SK-N-SH (cell line): Measurements from ENCODE around the gene SH3RF1. TPM values are rescaled to one million over a fixed set of nuclear protein-coding genes. Genes with fewer than 3 reads are reported as not detected.

ENCODE experiments used
- CTCF ChIA-PET: fragments of 300-600, 350-600 bp; formaldehyde crosslinking; extraction: SDS; loops from one replicate; lab custom pipeline; 2021; lab: Yijun Ruan, JAX
- POLR2A ChIA-PET: fragments of 350-600 bp; sonication (Branson Sonifier 250); formaldehyde crosslinking; extraction: SDS; loops from one replicate; lab custom pipeline; 2020; ENCODE audit warnings: antibody characterized with exemption, inconsistent platforms; lab: Yijun Ruan, JAX
- DNase-seq: peaks from one replicate; pipeline ENCODE4 v3.0.0; 2012
- H2AFZ ChIP-seq: fragments of 200-600 bp; sonication (generic); 2 replicates; pipeline ENCODE4 v1.8.1; 2016; ENCODE audit warnings: antibody characterized with exemption, mild to moderate bottlenecking, low read depth
- H3F3A ChIP-seq: fragments of 200-600 bp; sonication (generic); replicated peaks from 2 replicates; pipeline ENCODE3; 2016; ENCODE audit warnings: antibody characterized with exemption, mild to moderate bottlenecking; ENCODE audit not compliant: insufficient read depth
- H3K27ac ChIP-seq, 2 experiments: fragments of 200-500 bp in 1 of 2; fragments of 200-600 bp in 1 of 2; sonication (Bioruptor generic) in 1 of 2; sonication (generic), shearing (Covaris generic) in 1 of 2; 2 replicates each; pipeline versions ENCODE4 v1.5.1 to v1.6.1; 2014 to 2016; ENCODE audit warnings: low read depth in 2 of 2, inconsistent platforms in 1 of 2, low read length in 1 of 2, mild to moderate bottlenecking in 1 of 2, mixed read lengths in 1 of 2
- H3K27me3 ChIP-seq: fragments of 200-600 bp; sonication (generic), shearing (Covaris generic); 2 replicates; pipeline ENCODE4 v1.6.1; 2016; ENCODE audit warnings: mixed run types; ENCODE audit not compliant: insufficient read depth
- H3K36me3 ChIP-seq, 2 experiments: fragments of 200-500 bp in 1 of 2; fragments of 200-600 bp in 1 of 2; sonication (Bioruptor generic) in 1 of 2; sonication (generic) in 1 of 2; replicated peaks in 1 of 2; 2 replicates each; pipeline versions ENCODE3 to v1.5.1; 2014 to 2016; ENCODE audit warnings: low read length in 1 of 2, mild to moderate bottlenecking in 1 of 2; ENCODE audit not compliant: insufficient read depth in 2 of 2, control insufficient read depth in 1 of 2
- H3K4me1 ChIP-seq, 2 experiments: fragments of 200-500 bp in 1 of 2; fragments of 200-600 bp in 1 of 2; sonication (Bioruptor generic) in 1 of 2; sonication (generic), shearing (Covaris generic) in 1 of 2; 2 replicates each; pipeline versions ENCODE4 v1.5.1 to v1.6.1; 2014 to 2016; ENCODE audit warnings: low read depth in 1 of 2, low read length in 1 of 2, mixed run types in 1 of 2; ENCODE audit not compliant: insufficient read depth in 2 of 2, control insufficient read depth in 1 of 2
- H3K4me2 ChIP-seq: fragments of 200-600 bp; sonication (generic), shearing (Covaris generic); 2 replicates; pipeline ENCODE4 v1.6.1; 2017; ENCODE audit warnings: mixed run types
- H3K4me3 ChIP-seq, 2 experiments: fragments of 200-500 bp in 1 of 2; fragments of 200-600 bp in 1 of 2; sonication (Bioruptor generic) in 1 of 2; sonication (generic), shearing (Covaris generic) in 1 of 2; 2 replicates each; pipeline versions ENCODE4 v1.5.1 to v1.8.1; 2014 to 2016; ENCODE audit warnings: low read depth in 2 of 2, inconsistent platforms in 1 of 2, low read length in 1 of 2, mild to moderate bottlenecking in 1 of 2, mixed read lengths in 1 of 2, moderate library complexity in 1 of 2
- H3K79me2 ChIP-seq: fragments of 200-600 bp; sonication (generic); 2 replicates; pipeline ENCODE4 v1.8.1; 2017; ENCODE audit warnings: mild to moderate bottlenecking; ENCODE audit not compliant: insufficient read depth
- H3K9ac ChIP-seq: fragments of 200-600 bp; sonication (generic); 2 replicates; pipeline ENCODE4 v1.6.1; 2017; ENCODE audit warnings: mixed run types
- H3K9me2 ChIP-seq: fragments of 200-600 bp; sonication (generic); 2 replicates; pipeline ENCODE4 v1.6.1; 2017; ENCODE audit warnings: mixed run types
- H3K9me3 ChIP-seq: fragments of 200-600 bp; sonication (generic); 2 replicates; pipeline ENCODE4 v1.6.1; 2017; ENCODE audit warnings: mixed run types, mild to moderate bottlenecking, moderate library complexity
- H4K20me1 ChIP-seq: fragments of 200-600 bp; sonication (generic); 2 replicates; pipeline ENCODE4 v1.6.1; 2017; ENCODE audit warnings: mild to moderate bottlenecking, mixed run types; ENCODE audit not compliant: insufficient read depth
- CHD2 ChIP-seq: fragments of 150-350 bp; IDR thresholded peaks from 2 replicates; pipeline ENCODE4 v1.6.1; 2018; ENCODE audit warnings: low read length; ENCODE audit not compliant: partially characterized antibody
- ELF1 ChIP-seq: IDR thresholded peaks from 2 replicates; pipeline ENCODE4 v1.4.0; 2012
- EP300 ChIP-seq, 2 experiments: IDR thresholded peaks; 2 replicates each; pipeline versions ENCODE4 v1.4.0 to v1.6.1; 2012; ENCODE audit warnings: borderline replicate concordance in 1 of 2, low read depth in 1 of 2, low read length in 1 of 2
- EZH2phosphoT487 ChIP-seq: fragments of 200-600 bp; sonication (generic); IDR thresholded peaks from 2 replicates; pipeline ENCODE4 v1.6.1; 2017; ENCODE audit warnings: low read depth, mixed run types, mild to moderate bottlenecking, antibody characterized with exemption, moderate library complexity, borderline replicate concordance
- GABPA ChIP-seq: IDR thresholded peaks from 2 replicates; pipeline ENCODE4 v1.4.0; 2012; ENCODE audit warnings: low read depth, mild to moderate bottlenecking
- IRF3 ChIP-seq: fragments of 150-350 bp; IDR thresholded peaks from 2 replicates; pipeline ENCODE4 v1.6.1; 2016; ENCODE audit warnings: mild to moderate bottlenecking, low read depth, low read length
- JUND ChIP-seq: IDR thresholded peaks from 2 replicates; pipeline ENCODE4 v1.4.0; 2012
- MAX ChIP-seq: IDR thresholded peaks from 2 replicates; pipeline ENCODE4 v1.4.0; 2012; ENCODE audit warnings: low read depth
- MEF2A ChIP-seq: IDR thresholded peaks from 2 replicates; pipeline ENCODE4 v1.4.0; 2012; ENCODE audit warnings: low read depth, borderline replicate concordance
- MXI1 ChIP-seq: IDR thresholded peaks from 2 replicates; pipeline ENCODE4 v1.6.1; 2012; ENCODE audit warnings: mild to moderate bottlenecking, low read depth, low read length, improper control_type of control experiment
- RCOR1 ChIP-seq: fragments of 150-350 bp; IDR thresholded peaks from 2 replicates; pipeline ENCODE4 v1.6.1; 2017; ENCODE audit warnings: antibody characterized with exemption, low read length
- REST ChIP-seq: IDR thresholded peaks from 2 replicates; pipeline ENCODE4 v1.6.1; 2012; ENCODE audit warnings: mild to moderate bottlenecking, low read depth, low read length, moderate library complexity
- RXRA ChIP-seq: IDR thresholded peaks from 2 replicates; pipeline ENCODE4 v1.4.0; 2012; ENCODE audit warnings: low read depth, mild to moderate bottlenecking, borderline replicate concordance
- TEAD4 ChIP-seq: IDR thresholded peaks from 2 replicates; pipeline ENCODE4 v1.4.0; 2012; ENCODE audit warnings: mild to moderate bottlenecking, borderline replicate concordance; ENCODE audit not compliant: insufficient read depth
- USF1 ChIP-seq: IDR thresholded peaks from 2 replicates; pipeline ENCODE4 v1.4.0; 2012; ENCODE audit warnings: low read depth, borderline replicate concordance
- ZBTB33 ChIP-seq: IDR thresholded peaks from 2 replicates; pipeline ENCODE4 v1.4.0; 2012; ENCODE audit warnings: low read depth, borderline replicate concordance
- WGBS: methylation state at CpG from one replicate; pipeline ENCODE4 v1.1.6; 2017; ENCODE audit warnings: low lambda C conversion rate; 5-methylcytosine and 5-hydroxymethylcytosine counted together
- polyA plus RNA-seq, 3 experiments: library from polyadenylated mRNA; depleted of rRNA; stranded (reverse); fragments of >200 nt; gene quantifications; 2 replicates each; pipeline ENCODE4 v1.2.3, GENCODE V29; 2012

SH3RF1 gene
- polyA plus RNA-seq, 1 of the 3 experiments (the other 2 are of a cell fraction) = 22.0 TPM

GRCh38 chr4:169258141-169258540 is 12.6 kb downstream of the SH3RF1 start:
- peaks cover 29 to 60% of the 10 kb centered on the region in 2 experiments for H3K4me1 ChIP-seq
- H3K9me3 ChIP-seq = no peaks in the 10 kb centered on the region
- H3K9me2 ChIP-seq = no peaks in the 10 kb centered on the region
- ChIA-PET POLR2A (no interaction called here), CTCF (no interaction called here)
- no peak overlapping the region for H2AFZ ChIP-seq
- peak overlapping the region; percentile 57 for H3K4me2 ChIP-seq
- H3F3A ChIP-seq = peaks cover 54% of the 10 kb centered on the region
- H3K79me2 ChIP-seq = peaks cover 99% of the 10 kb centered on the region
- no peak overlapping the region for H3K4me3 ChIP-seq
- 83% methylated on average over 1 of the region's 1 CpG for WGBS
- no peaks in the 10 kb centered on the region for H3K27me3 ChIP-seq
- H3K9ac ChIP-seq = 0 out of 2 replicates have a peak overlapping the region, but pooled peaks have one; percentile 3
- peaks cover 84% of the 10 kb centered on the region for H4K20me1 ChIP-seq
- H3K27ac ChIP-seq = peak overlapping the region; percentile 69 to 91; a peak in 3 of 4 replicates
- DNase-seq = no peak
- TF ChIP-seq TEAD4 (no peak), RCOR1 (no peak), ELF1 (no peak), CHD2 (no peak)
- H3K36me3 ChIP-seq = peaks cover 11 to 32% of the 10 kb centered on the region in 2 experiments

GRCh38 chr4:169256856-169257761 is 13.6 kb downstream of the SH3RF1 start:
- no peaks in the 10 kb centered on the region for H3K9me2 ChIP-seq
- POLR2A ChIA-PET = interaction anchor here (0.6 kb wide), 1 partner anchor 211 kb away, joined by 3 read pairs; no protein-coding TSS in a partner anchor
- TF ChIP-seq RXRA (no peak), MXI1 (no peak), ZBTB33 (no peak), MEF2A (no peak), ELF1 (no peak), REST (no peak), JUND (no peak), CHD2 (no peak), RCOR1 (no peak), TEAD4 (no peak), EP300 (IDR thresholded peaks at IDR 0.05; ENCODE audit: borderline replicate concordance in 1 of 2, low read depth in 1 of 2, low read length in 1 of 2) (no peak), USF1 (no peak), GABPA (no peak), MAX (no peak), EZH2phosphoT487 (no peak), IRF3 (no peak)

More at GRCh38 chr4:169256856-169257761, 13.6 kb downstream of the SH3RF1 start:
- Histone ChIP-seq H3K4me3 (no peak overlapping the region; a peak in 1 of 4 replicates), H2AFZ (no peak overlapping the region), H3K4me2 (peak overlapping the region; percentile 57), H3K4me1 (peaks cover 37 to 69% of the 10 kb centered on the region in 2 experiments), H3K9ac (no peak overlapping the region; the same call in 1 of the 2 replicates), H3K79me2 (peaks cover 99% of the 10 kb centered on the region), H3K36me3 (peaks cover 6 to 22% of the 10 kb centered on the region in 2 experiments), H3F3A (peaks cover 60% of the 10 kb centered on the region), H4K20me1 (peaks cover 84% of the 10 kb centered on the region), H3K9me3 (no peaks in the 10 kb centered on the region), H3K27ac (peak overlapping the region; percentile 69 to 91), H3K27me3 (no peaks in the 10 kb centered on the region)
- no peak for DNase-seq
- CTCF ChIA-PET = interaction anchor here (1.5 kb wide), 1 partner anchor 8 kb away, joined by 4 read pairs; no protein-coding TSS in a partner anchor
- 85% methylated on average over 4 of the region's 4 CpGs for WGBS
